HEK293 (cell line): ENCODE data around the gene MYORG.

ENCODE experiments used
- CTCF ChIP-seq: fragments of 450-650 bp; formaldehyde crosslinking; IDR thresholded peaks from 2 replicates; pipeline ENCODE4 v1.5.1; 2016; ENCODE audit warnings: missing biosample characterization, missing genetic modification characterization
- ZBTB10 ChIP-seq: fragments of 450-650 bp; formaldehyde crosslinking; IDR thresholded peaks from 2 replicates; pipeline ENCODE4 v1.5.1; 2016; ENCODE audit warnings: missing biosample characterization, missing genetic modification characterization
- ZNF274 ChIP-seq, 2 experiments: fragments of 200-500 bp in 1 of 2; fragments of 450-650 bp in 1 of 2; sonication (Bioruptor generic) in 1 of 2; formaldehyde crosslinking in 1 of 2; IDR thresholded peaks; 2 replicates each; pipeline versions ENCODE4 v1.5.1 to v1.6.1; 2014 to 2016; ENCODE audit warnings: borderline replicate concordance in 1 of 2, inconsistent platforms in 1 of 2, low read length in 1 of 2, missing biosample characterization in 1 of 2, missing genetic modification characterization in 1 of 2
- ZNF311 ChIP-seq: fragments of 450-650 bp; formaldehyde crosslinking; IDR thresholded peaks from 2 replicates; pipeline ENCODE4 v1.5.1; 2017; ENCODE audit warnings: missing biosample characterization, missing genetic modification characterization, borderline replicate concordance
- ZNF324 ChIP-seq: fragments of 450-650 bp; formaldehyde crosslinking; IDR thresholded peaks from 2 replicates; pipeline ENCODE4 v1.5.1; 2016; ENCODE audit warnings: missing biosample characterization, missing genetic modification characterization
- ZNF335 ChIP-seq: fragments of 450-650 bp; formaldehyde crosslinking; conservative IDR thresholded peaks from 2 replicates; pipeline ENCODE4 v1.5.1; 2016; ENCODE audit warnings: missing biosample characterization, missing genetic modification characterization
- ZNF426 ChIP-seq: fragments of 450-650 bp; formaldehyde crosslinking; IDR thresholded peaks from 2 replicates; pipeline ENCODE4 v1.5.1; 2017; ENCODE audit warnings: missing biosample characterization, missing genetic modification characterization, mild to moderate bottlenecking, inconsistent platforms, moderate library complexity
- ZNF785 ChIP-seq: fragments of 450-650 bp; formaldehyde crosslinking; IDR thresholded peaks from 2 replicates; pipeline ENCODE4 v1.5.1; 2016; ENCODE audit warnings: missing biosample characterization, missing genetic modification characterization
- ZSCAN18 ChIP-seq: fragments of 450-650 bp; formaldehyde crosslinking; IDR thresholded peaks from 2 replicates; pipeline ENCODE4 v1.5.1; 2016; ENCODE audit warnings: missing biosample characterization, missing genetic modification characterization
- ZXDB ChIP-seq: fragments of 450-650 bp; formaldehyde crosslinking; IDR thresholded peaks from 2 replicates; pipeline ENCODE4 v1.5.1; 2016; ENCODE audit warnings: missing biosample characterization, missing genetic modification characterization

GRCh38 chr9:34372467-34373011 lies 4.2 kb downstream of the MYORG start:
- no peak for TF ChIP-seq ZNF311 (tag by site-specific recombination)
- no peak for TF ChIP-seq ZNF335 (tag by site-specific recombination)
- TF ChIP-seq ZSCAN18 (tag by site-specific recombination) = no peak
- TF ChIP-seq ZBTB10 (tag by site-specific recombination) = no peak
- TF ChIP-seq ZNF426 = no peak
- TF ChIP-seq ZNF785 (tag by site-specific recombination) = no peak
- no peak for TF ChIP-seq CTCF
- no peak for TF ChIP-seq ZXDB (tag by site-specific recombination)
- TF ChIP-seq ZNF274 (IDR thresholded peaks at IDR 0.05; ENCODE audit: low read length) = no peak
- TF ChIP-seq ZNF274 (tag by site-specific recombination; IDR thresholded peaks at IDR 0.05; ENCODE audit: borderline replicate concordance) = no peak
- TF ChIP-seq ZNF324 (tag by site-specific recombination) = no peak
